ENCODE data around the gene CFAP46. TPM values are rescaled to one million over a fixed set of nuclear protein-coding genes. Genes with fewer than 3 reads are reported as not detected.

CFAP46 gene
- total and polyA plus RNA-seq, 2 of the 4 experiments (the other 2 are of a cell fraction): 1.3 to 1.8 TPM

DNA sequence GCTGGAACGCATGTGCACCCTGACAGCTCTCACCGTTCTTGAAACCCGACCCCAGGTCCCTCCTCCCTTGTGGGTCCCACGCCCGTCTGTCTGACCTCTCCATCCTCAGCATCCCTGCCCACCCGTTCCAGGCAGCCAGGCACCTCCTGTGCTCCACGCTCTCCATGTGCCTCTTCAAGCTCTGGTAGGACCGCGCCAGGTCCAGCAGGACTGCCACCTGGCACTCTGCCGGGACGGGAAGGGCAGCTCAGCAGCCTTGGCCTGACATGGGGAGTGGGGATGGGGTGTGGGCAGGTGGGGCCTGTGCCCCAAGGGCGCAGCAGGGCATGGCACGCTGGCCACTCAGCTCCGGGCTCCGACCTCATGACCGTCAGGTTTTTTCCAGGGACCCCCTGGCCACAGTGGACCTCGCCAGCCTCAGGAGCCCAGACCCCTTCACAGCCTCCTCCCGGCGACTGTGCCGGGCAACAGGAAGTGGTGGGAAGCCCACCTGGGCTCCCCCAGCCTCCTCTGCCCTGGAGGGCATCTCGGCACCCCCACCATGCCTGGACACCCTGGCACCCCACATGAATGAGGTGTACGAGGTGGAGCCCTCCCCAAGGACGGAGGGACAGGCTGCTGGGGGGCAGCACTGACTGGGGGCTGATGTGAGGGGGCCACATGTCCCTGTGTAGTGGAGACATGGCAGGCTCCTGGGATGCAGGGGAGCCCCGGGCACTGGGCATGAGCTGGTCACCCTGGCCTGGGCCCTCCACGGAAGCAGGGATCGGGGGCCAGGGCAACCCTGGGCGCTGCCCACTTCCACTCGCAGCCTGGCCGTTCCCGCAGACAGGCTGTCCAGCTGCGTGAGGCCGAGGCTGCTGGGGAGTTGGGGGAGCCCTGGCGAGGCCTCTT, 131.3 kb downstream of the CFAP46 start (continued):
- TF ChIP-seq, protein P1, sequence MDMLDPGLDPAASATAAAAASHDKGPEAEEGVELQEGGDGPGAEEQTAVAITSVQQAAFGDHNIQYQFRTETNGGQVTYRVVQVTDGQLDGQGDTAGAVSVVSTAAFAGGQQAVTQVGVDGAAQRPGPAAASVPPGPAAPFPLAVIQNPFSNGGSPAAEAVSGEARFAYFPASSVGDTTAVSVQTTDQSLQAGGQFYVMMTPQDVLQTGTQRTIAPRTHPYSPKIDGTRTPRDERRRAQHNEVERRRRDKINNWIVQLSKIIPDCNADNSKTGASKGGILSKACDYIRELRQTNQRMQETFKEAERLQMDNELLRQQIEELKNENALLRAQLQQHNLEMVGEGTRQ (IDR thresholded peaks at IDR 0.05; ENCODE audit: low read depth, low read length): no peak

DNA sequence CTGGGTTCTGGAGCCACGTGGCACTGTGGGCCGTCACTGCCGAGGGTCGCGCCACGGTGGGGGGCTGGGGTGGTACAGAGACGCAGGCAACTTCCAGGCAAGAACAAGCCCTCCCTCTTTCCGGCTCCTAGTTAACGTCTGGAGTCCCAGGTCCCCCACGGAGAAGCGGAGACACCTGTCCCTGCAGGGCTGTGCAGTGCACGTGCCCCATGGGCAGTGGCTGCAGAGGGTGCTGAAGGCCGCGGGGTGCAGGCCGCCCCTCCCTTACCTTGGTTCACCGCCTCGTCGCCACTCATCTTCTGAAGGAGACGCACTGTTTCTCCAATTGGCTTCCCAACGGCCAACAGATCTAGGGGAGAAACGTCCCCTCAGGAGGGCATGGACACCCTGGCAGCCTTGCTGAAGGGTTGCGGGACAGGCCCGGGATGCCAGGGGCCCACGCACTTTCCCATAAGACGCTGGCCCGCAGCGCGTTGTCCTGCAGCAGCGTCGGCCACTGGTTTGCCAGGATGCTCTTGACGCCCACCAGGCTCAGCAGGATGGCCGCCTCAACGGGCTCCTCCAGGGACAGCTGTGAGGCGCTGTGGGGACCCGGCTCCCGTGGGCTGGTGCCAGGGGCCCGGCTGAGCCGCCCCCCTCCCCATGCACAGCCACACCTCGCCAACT, 132.1 kb downstream of the CFAP46 start:
- no peak overlapping the region for H2BK15ac ChIP-seq (ENCODE audit: low read depth, low read length)
- H3K18ac ChIP-seq (ENCODE audit: low read depth, low read length): no peak overlapping the region
- H2AFZ ChIP-seq (replicated peaks; ENCODE audit: low read length, poor library complexity): no peak overlapping the region
- H2BK20ac ChIP-seq (ENCODE audit: low read depth, low read length): no peak overlapping the region
- no peaks in the 10 kb centered on the region for H3K36me3 ChIP-seq (ENCODE audit: control insufficient read depth, insufficient read depth, low read length)
- H3K9ac ChIP-seq (ENCODE audit: low read depth, low read length): no peak overlapping the region
- no peak overlapping the region for H3K4me3 ChIP-seq (ENCODE audit: insufficient read depth, low read depth, low read length)
- BruUV-seq (replicated peaks): no TSS peak
- no peaks in the 10 kb centered on the region for H3K4me1 ChIP-seq (ENCODE audit: control insufficient read depth, insufficient read depth, low read length)
- H3K27ac ChIP-seq (ENCODE audit: insufficient read depth, low read length): no peak overlapping the region
- peaks cover 24% of the 10 kb centered on the region; the same call in 1 of the 2 replicates for H3K27me3 ChIP-seq (ENCODE audit: control insufficient read depth, insufficient read depth, low read length)
- ChIA-PET CTCF (no interaction called here), POLR2A (ENCODE audit: unreplicated experiment) (no interaction called here)
- H3K23ac ChIP-seq (ENCODE audit: low read depth, low read length): no peak overlapping the region
- H2BK120ac ChIP-seq (ENCODE audit: low read depth, low read length): no peak overlapping the region
- dilution Hi-C loops (cut with HindIII; ENCODE audit: low sequenced_read_pairs, unreplicated experiment): no loop called here
- TF ChIP-seq MAFK (IDR thresholded peaks at IDR 0.05; ENCODE audit: low read depth, low read length): no peak
- TF ChIP-seq NFE2L2 (IDR thresholded peaks at IDR 0.05; ENCODE audit: low read depth, low read length): no peak
- TF ChIP-seq, protein P2, sequence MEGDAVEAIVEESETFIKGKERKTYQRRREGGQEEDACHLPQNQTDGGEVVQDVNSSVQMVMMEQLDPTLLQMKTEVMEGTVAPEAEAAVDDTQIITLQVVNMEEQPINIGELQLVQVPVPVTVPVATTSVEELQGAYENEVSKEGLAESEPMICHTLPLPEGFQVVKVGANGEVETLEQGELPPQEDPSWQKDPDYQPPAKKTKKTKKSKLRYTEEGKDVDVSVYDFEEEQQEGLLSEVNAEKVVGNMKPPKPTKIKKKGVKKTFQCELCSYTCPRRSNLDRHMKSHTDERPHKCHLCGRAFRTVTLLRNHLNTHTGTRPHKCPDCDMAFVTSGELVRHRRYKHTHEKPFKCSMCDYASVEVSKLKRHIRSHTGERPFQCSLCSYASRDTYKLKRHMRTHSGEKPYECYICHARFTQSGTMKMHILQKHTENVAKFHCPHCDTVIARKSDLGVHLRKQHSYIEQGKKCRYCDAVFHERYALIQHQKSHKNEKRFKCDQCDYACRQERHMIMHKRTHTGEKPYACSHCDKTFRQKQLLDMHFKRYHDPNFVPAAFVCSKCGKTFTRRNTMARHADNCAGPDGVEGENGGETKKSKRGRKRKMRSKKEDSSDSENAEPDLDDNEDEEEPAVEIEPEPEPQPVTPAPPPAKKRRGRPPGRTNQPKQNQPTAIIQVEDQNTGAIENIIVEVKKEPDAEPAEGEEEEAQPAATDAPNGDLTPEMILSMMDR (conservative IDR thresholded peaks at IDR 0.05; ENCODE audit: low read depth, low read length): no peak
- TF ChIP-seq, protein P3, sequence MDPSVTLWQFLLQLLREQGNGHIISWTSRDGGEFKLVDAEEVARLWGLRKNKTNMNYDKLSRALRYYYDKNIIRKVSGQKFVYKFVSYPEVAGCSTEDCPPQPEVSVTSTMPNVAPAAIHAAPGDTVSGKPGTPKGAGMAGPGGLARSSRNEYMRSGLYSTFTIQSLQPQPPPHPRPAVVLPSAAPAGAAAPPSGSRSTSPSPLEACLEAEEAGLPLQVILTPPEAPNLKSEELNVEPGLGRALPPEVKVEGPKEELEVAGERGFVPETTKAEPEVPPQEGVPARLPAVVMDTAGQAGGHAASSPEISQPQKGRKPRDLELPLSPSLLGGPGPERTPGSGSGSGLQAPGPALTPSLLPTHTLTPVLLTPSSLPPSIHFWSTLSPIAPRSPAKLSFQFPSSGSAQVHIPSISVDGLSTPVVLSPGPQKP (IDR thresholded peaks at IDR 0.05; ENCODE audit: borderline replicate concordance, low read depth, low read length): no peak
- TF ChIP-seq MAZ (IDR thresholded peaks at IDR 0.05; ENCODE audit: borderline replicate concordance, low read depth, low read length): no peak
- no peak overlapping the region for H4K91ac ChIP-seq (ENCODE audit: insufficient read depth, low read depth, low read length)
- intact Hi-C loops (cut with micrococcal nuclease): no loop called here
- H3K9me3 ChIP-seq (ENCODE audit: control insufficient read depth, insufficient read depth, low read length): no peaks in the 10 kb centered on the region
- in situ Hi-C loops (cut with MboI; ENCODE audit: low sequenced_read_pairs): no loop called here
- H3K56ac ChIP-seq (ENCODE audit: extremely low read depth, insufficient read depth, low read length): no peak overlapping the region
- no peak overlapping the region for H2BK5ac ChIP-seq (ENCODE audit: low read depth, low read length, poor library complexity, severe bottlenecking)
- DNase-seq (no peak), ATAC-seq (ENCODE audit: low read depth) (no peak)
- H2AK9ac ChIP-seq (replicated peaks; ENCODE audit: low read depth, low read length, poor library complexity): no peak overlapping the region
- no peak overlapping the region for H2AK5ac ChIP-seq (ENCODE audit: low read depth, low read length)
- WGBS, 2 experiments (ENCODE audit: extremely low coverage in 2 of 2, insufficient read length in 1 of 2): 74% methylated on average over 28 of the region's 39 CpGs; no CpG with 5 or more reads in 1 of the 2 experiments
- no peaks in the 10 kb centered on the region for H4K20me1 ChIP-seq (ENCODE audit: insufficient read depth, low read length)
- no peaks in the 10 kb centered on the region for H3K79me1 ChIP-seq (ENCODE audit: low read depth in 1 of 2, low read length in 2 of 2)
- H3K14ac ChIP-seq (replicated peaks; ENCODE audit: low read depth, low read length): no peak overlapping the region
- no peak overlapping the region for H4K8ac ChIP-seq (ENCODE audit: low read depth in 2 of 2, low read length in 2 of 2)
- H3K9me1 ChIP-seq (ENCODE audit: insufficient read depth, low read length): no peaks in the 10 kb centered on the region
- no peak overlapping the region for H3K4me2 ChIP-seq (ENCODE audit: low read depth, low read length)
- no peak overlapping the region for H4K5ac ChIP-seq (ENCODE audit: low read depth, low read length)
- no peak overlapping the region for H3K4ac ChIP-seq (ENCODE audit: low read depth, low read length)
